K562 (cell line): Measurements from ENCODE around the gene DHTKD1. TPM values are rescaled to one million over a fixed set of nuclear protein-coding genes. Genes with fewer than 3 reads are reported as not detected.

Source experiments
- AFF4 ChIP-seq: sonication (generic); formaldehyde crosslinking; IDR thresholded peaks from 2 replicates; pipeline ENCODE4 v1.8.0; 2023; ENCODE audit warnings: mild to moderate bottlenecking, missing genetic modification reagents
- CBFA2T2 ChIP-seq: fragments of 450-650 bp; conservative IDR thresholded peaks from 2 replicates; pipeline ENCODE4 v1.6.1; 2017; ENCODE audit warnings: mild to moderate bottlenecking
- CREB1 ChIP-seq, 2 experiments: sonication (generic) in 1 of 2; formaldehyde crosslinking in 1 of 2; IDR thresholded peaks; 2 replicates each; pipeline versions ENCODE4 v1.6.1 to v1.8.0; 2012 to 2022; ENCODE audit warnings: inconsistent platforms in 1 of 2, mild to moderate bottlenecking in 1 of 2, missing genetic modification reagents in 1 of 2, moderate library complexity in 1 of 2
- DPF2 ChIP-seq: fragments of 450-650 bp; IDR thresholded peaks from 2 replicates; pipeline ENCODE4 v1.6.1; 2016
- HOXB6 ChIP-seq: fragments of 250-450 bp; sonication (Bioruptor Pico); IDR thresholded peaks from 2 replicates; pipeline ENCODE4 v1.5.1; 2022; ENCODE audit warnings: mild to moderate bottlenecking, borderline replicate concordance
- KLF10 ChIP-seq: fragments of 250-450 bp; sonication (Bioruptor Pico); IDR thresholded peaks from 2 replicates; pipeline ENCODE4 v1.6.1; 2021; ENCODE audit warnings: matching md5 sums
- SMC3 ChIP-seq: conservative IDR thresholded peaks from 2 replicates; pipeline ENCODE4 v1.6.1; 2011; ENCODE audit warnings: low read depth, low read length, improper control_type of control experiment; ENCODE audit not compliant: insufficient read depth
- SRSF9 ChIP-seq: fragments of 200-400 bp; formaldehyde crosslinking; IDR thresholded peaks from 2 replicates; pipeline ENCODE4 v1.6.1; 2017; ENCODE audit warnings: low read depth, low read length, borderline replicate concordance
- ZNF318 ChIP-seq, 2 experiments: fragments of 450-650 bp; IDR thresholded peaks; 2 replicates each; pipeline ENCODE4 v1.6.1; 2016; ENCODE audit warnings: mild to moderate bottlenecking in 2 of 2, borderline replicate concordance in 1 of 2, low read depth in 1 of 2, moderate library complexity in 1 of 2
- ZNF696 ChIP-seq: fragments of 250-450 bp; sonication (Bioruptor Pico); conservative IDR thresholded peaks from 2 replicates; pipeline ENCODE4 v1.4.0; 2020; ENCODE audit warnings: mild to moderate bottlenecking, moderate library complexity
- polyA plus RNA-seq, 8 experiments: library from polyadenylated mRNA; depleted of rRNA in 4 of 8; stranded (reverse) in 5 of 8; unstranded in 3 of 8; fragments of >200 nt; fragmentation: Nextera tagmentation in 2 of 8; fragmentation: Illumina TruSeq in 1 of 8; extraction: Ambion mirVana in 2 of 8; extraction: Trizol in 1 of 8; gene quantifications; 2 replicates each; pipeline versions ENCODE4 v1.2.1 to v1.2.3, GENCODE V29; 2011 to 2014; ENCODE audit warnings: inconsistent platforms in 1 of 8, missing spikeins in 1 of 8
- total RNA-seq, 7 experiments: library from RNA; depleted of rRNA in 6 of 7; stranded (reverse); fragments of >200 nt in 6 of 7; fragmentation: Illumina TruSeq in 2 of 7; extraction: Trizol in 2 of 7; gene quantifications; 2 replicates each; pipeline versions ENCODE4 v1.2.1 to v1.2.3, GENCODE V29; 2011 to 2021; ENCODE audit warnings: low replicate concordance in 1 of 7
- TF ChIP-seq, protein P1 (sequence below): sonication (generic); IDR thresholded peaks from 2 replicates; pipeline ENCODE4 v1.6.1; 2016
- TF ChIP-seq, protein P2 (sequence below): fragments of 250-450 bp; sonication (Bioruptor Pico); IDR thresholded peaks from 2 replicates; pipeline ENCODE4 v1.9.0; 2021; ENCODE audit warnings: mild to moderate bottlenecking

Gene DHTKD1
- total and polyA plus RNA-seq, 9 of the 15 experiments (the other 6 are each of a cell fraction or from before 2014, with no cell fraction given), result 3.1 to 19.7 (median 6.8) TPM

DNA sequence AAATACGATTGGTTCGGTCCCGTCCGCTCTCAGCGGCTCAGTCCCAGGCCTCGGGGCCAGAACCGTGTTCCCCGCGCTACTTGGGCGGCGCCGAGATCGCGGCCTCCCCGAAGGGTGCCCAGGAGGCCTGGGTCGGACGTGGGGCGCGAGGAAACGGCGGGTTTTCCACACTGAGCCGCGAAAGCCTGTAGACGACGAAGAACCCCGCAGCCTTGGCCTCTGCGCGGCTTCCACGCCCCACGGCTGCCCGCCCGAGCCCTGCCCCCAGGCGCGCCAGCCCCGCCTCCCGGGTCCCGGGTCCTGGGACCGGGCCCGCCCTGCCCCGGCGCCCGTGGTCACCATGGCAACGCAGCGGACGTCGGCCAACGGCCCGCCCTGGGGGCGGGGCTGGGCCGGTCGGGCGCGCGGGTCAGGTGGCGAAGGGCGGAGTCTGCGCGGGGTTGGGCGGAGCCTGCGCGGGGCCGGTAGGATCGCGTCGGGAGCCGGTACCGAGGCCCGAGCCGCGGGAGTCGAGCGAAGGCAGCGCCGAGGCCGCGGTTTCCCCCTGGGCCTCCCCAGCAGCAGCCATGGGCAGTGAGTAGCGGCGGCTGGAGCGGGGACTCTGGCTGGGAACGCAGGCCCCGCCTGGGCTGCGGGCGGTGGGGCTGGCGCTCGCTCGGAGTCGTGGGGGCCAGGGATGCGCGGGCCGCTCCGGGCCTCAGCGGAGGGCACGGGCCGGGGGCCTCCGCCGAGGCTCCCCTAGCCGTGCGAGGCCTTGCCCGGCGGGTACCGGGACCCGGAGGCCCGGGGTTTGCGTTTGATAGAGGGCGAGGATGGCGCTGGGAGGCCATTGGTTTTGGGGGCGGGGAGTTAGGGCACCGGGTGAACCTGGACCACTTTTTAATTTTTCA lies 60.7 kb downstream of the DHTKD1 start, which contains the start of gene SEC61A2 (continued):
- peak; percentile 14; the same call in 1 of the 2 replicates for TF ChIP-seq CREB1 (IDR thresholded peaks at IDR 0.05)
- peak; percentile 42; the same call in 1 of the 2 replicates for TF ChIP-seq CREB1 (CRISPR knock-in tag; IDR thresholded peaks at IDR 0.05)
- no peak for TF ChIP-seq SRSF9
- no peak for TF ChIP-seq DPF2
- TF ChIP-seq HOXB6 (CRISPR knock-in tag), result no peak
- TF ChIP-seq AFF4 (CRISPR knock-in tag), result peak; percentile 75; the same call in 1 of the 2 replicates
- no peak for TF ChIP-seq CBFA2T2
- no peak for TF ChIP-seq SMC3
- TF ChIP-seq ZNF696 (CRISPR knock-in tag), result no peak
- TF ChIP-seq, protein P1, sequence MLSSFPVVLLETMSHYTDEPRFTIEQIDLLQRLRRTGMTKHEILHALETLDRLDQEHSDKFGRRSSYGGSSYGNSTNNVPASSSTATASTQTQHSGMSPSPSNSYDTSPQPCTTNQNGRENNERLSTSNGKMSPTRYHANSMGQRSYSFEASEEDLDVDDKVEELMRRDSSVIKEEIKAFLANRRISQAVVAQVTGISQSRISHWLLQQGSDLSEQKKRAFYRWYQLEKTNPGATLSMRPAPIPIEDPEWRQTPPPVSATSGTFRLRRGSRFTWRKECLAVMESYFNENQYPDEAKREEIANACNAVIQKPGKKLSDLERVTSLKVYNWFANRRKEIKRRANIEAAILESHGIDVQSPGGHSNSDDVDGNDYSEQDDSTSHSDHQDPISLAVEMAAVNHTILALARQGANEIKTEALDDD, result no peak
- no peak for TF ChIP-seq KLF10 (CRISPR knock-in tag)
- TF ChIP-seq, protein P2, sequence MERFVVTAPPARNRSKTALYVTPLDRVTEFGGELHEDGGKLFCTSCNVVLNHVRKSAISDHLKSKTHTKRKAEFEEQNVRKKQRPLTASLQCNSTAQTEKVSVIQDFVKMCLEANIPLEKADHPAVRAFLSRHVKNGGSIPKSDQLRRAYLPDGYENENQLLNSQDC, result no peak
- TF ChIP-seq ZNF318 (IDR thresholded peaks at IDR 0.05; ENCODE audit: borderline replicate concordance in 1 of 2, low read depth in 1 of 2), result no peak
